ENCODE data around the gene ARHGAP5. TPM values are rescaled to one million over a fixed set of nuclear protein-coding genes. Genes with fewer than 3 reads are reported as not detected.

ARHGAP5 gene
- 100 to 1,000 TPM; 114 to 120 TPM for total RNA-seq
- polyA plus RNA-seq = 10 to 100 TPM; 20.7 to 22.5 TPM
- long read RNA-seq, donor 1, partial matches to known transcripts = 21 of 35 reads
- long read RNA-seq, donor 1, other reads (novel, unspliced or antisense) = 13 of 35 reads
- long read RNA-seq, donor 2, full-length matches to known transcripts = 10 of 29 reads
- long read RNA-seq, donor 2, partial matches to known transcripts = 12 of 29 reads
- long read RNA-seq, donor 2, other reads (novel, unspliced or antisense) = 7 of 29 reads

- Histone ChIP-seq H3K27me3 (ENCODE audit: control insufficient read depth in 1 of 2, insufficient read depth in 2 of 2, low read length in 1 of 2) (no peaks in the 10 kb centered on the region), H3K4me1 (ENCODE audit: control insufficient read depth in 1 of 2, insufficient read depth in 2 of 2, low read length in 2 of 2) (peaks cover 0 to 2% of the 10 kb centered on the region in 2 donors), H3K36me3 (ENCODE audit: control insufficient read depth in 1 of 2, insufficient read depth in 2 of 2, low read length in 1 of 2) (no peaks in the 10 kb centered on the region), H3K9me3 (ENCODE audit: control insufficient read depth, low read length) (no peaks in the 10 kb centered on the region), H3K27ac (ENCODE audit: low read depth in 1 of 2, low read length in 2 of 2) (peak within 1 kb of the TSS; percentile 94 to 97), H3K4me3 (ENCODE audit: low read length in 2 of 2) (peak within 1 kb of the TSS; percentile 93 to 98)
- WGBS, 2 donors = 1% methylated on average over 63 to 98 of the region's 98 CpGs
- ATAC-seq (ENCODE audit: low FRiP score) = peak; percentile 71
- intact Hi-C loops (cut with DNase I) = loop anchor here (2.0 to 10.0 kb wide), 7 partner anchors 47 to 573 kb away; partner anchors contain the start of genes RNU6-7 (in 2 of the 2) and RNU6-8 (in 2 of the 2)
- peak in 1 of 2 donors; percentile 64 for DNase-seq
Measured at GRCh38 chr14:32077081-32078022, at the start of gene ARHGAP5. ARHGAP5 (plus strand) TSS chr14:32077304; CDS start chr14:32090670, 13,366 bp downstream.

DNA sequence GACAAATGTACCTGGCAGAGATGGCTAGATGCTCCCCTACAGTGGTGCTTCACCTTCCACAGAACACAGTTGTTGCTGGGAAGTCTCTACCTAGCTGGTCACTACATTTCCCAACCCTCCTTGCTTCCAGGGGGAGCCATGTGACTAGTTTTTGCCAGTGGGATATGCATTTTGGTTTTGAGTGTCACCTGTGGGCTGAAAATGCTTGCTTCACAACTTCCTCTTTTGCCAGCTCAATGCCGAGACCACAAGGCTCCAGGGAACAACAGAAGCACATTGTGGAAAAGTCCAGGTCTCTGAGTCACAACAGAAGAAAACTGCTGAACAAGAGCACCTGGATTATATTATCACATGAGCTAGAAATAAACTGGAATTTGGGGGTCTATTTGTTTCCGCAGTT is 48.5 kb upstream of the ARHGAP5 start:
- DNase-seq (no peak), ATAC-seq (ENCODE audit: low FRiP score) (no peak)
- Histone ChIP-seq H3K36me3 (ENCODE audit: control insufficient read depth in 1 of 2, insufficient read depth in 2 of 2, low read length in 1 of 2) (no peaks in the 10 kb centered on the region), H3K4me1 (ENCODE audit: control insufficient read depth in 1 of 2, insufficient read depth in 2 of 2, low read length in 2 of 2) (no peaks in the 10 kb centered on the region), H3K4me3 (ENCODE audit: low read length in 2 of 2) (no peak overlapping the region), H3K9me3 (ENCODE audit: control insufficient read depth, low read length) (no peaks in the 10 kb centered on the region), H3K27me3 (ENCODE audit: control insufficient read depth in 1 of 2, insufficient read depth in 2 of 2, low read length in 1 of 2) (no peaks in the 10 kb centered on the region), H3K27ac (ENCODE audit: low read depth in 1 of 2, low read length in 2 of 2) (no peak overlapping the region)
- intact Hi-C loops (cut with DNase I) = no loop called here
- 38 to 82% methylated on average over 2 of the region's 2 CpGs for WGBS, 2 donors

DNA sequence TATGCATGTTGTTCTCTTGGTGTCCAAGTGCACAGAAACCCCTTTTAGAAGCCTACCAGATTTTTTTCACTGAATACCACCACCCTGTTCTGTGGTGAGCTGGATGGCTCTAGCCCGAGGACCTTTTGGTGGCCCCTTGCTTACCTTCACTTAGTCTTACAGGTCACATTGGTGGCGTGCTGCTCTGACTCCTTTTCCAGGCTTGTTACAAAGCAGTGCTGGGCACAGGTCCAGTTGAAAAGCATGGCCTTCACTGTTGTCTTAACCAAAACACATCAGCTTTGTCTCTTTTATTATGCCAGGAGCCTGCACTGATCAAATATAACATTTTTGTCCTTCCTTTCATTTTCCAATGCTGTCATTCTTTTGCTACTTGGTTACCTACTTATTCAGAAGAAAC is 43.6 kb upstream of the ARHGAP5 start:
- Histone ChIP-seq H3K27ac (ENCODE audit: low read depth in 1 of 2, low read length in 2 of 2) (no peak overlapping the region), H3K9me3 (ENCODE audit: control insufficient read depth, low read length) (no peaks in the 10 kb centered on the region), H3K36me3 (ENCODE audit: control insufficient read depth in 1 of 2, insufficient read depth in 2 of 2, low read length in 1 of 2) (no peaks in the 10 kb centered on the region), H3K4me1 (ENCODE audit: control insufficient read depth in 1 of 2, insufficient read depth in 2 of 2, low read length in 2 of 2) (no peaks in the 10 kb centered on the region), H3K27me3 (ENCODE audit: control insufficient read depth in 1 of 2, insufficient read depth in 2 of 2, low read length in 1 of 2) (no peaks in the 10 kb centered on the region), H3K4me3 (ENCODE audit: low read length in 2 of 2) (no peak overlapping the region)
- 78 to 83% methylated on average over 2 of the region's 2 CpGs for WGBS, 2 donors
- DNase-seq (no peak), ATAC-seq (ENCODE audit: low FRiP score) (no peak)
- intact Hi-C loops (cut with DNase I) = no loop called here

DNA sequence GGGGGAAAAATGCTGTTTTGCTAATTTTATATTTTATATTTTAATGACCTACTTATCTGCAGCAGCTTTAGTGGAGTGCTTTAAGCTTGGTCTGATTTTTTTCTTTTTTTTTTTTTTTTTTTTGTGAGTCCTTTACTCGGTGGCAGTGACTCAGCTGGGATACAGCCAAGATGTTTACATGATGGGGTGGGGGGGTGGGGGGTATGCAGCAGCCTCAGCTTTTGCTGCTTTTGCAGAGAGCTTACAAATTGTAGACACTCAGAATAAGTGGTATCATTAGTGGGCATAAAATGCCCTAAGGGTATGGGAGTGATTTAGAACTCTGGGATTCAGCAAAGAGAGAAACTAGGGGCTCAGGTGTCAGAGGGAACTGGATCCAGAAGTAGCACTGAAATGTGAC is 38.2 kb upstream of the ARHGAP5 start:
- Histone ChIP-seq H3K36me3 (ENCODE audit: control insufficient read depth in 1 of 2, insufficient read depth in 2 of 2, low read length in 1 of 2) (no peaks in the 10 kb centered on the region), H3K4me3 (ENCODE audit: low read length in 2 of 2) (no peak overlapping the region), H3K4me1 (ENCODE audit: control insufficient read depth in 1 of 2, insufficient read depth in 2 of 2, low read length in 2 of 2) (no peaks in the 10 kb centered on the region), H3K9me3 (ENCODE audit: control insufficient read depth, low read length) (no peaks in the 10 kb centered on the region), H3K27me3 (ENCODE audit: control insufficient read depth in 1 of 2, insufficient read depth in 2 of 2, low read length in 1 of 2) (no peaks in the 10 kb centered on the region), H3K27ac (ENCODE audit: low read depth in 1 of 2, low read length in 2 of 2) (no peak overlapping the region)
- WGBS, 2 donors = 0 to 11% methylated on average over 1 of the region's 1 CpG
- DNase-seq = no peak
- intact Hi-C loops (cut with DNase I) = no loop called here
- no peak for ATAC-seq (ENCODE audit: low FRiP score)

DNA sequence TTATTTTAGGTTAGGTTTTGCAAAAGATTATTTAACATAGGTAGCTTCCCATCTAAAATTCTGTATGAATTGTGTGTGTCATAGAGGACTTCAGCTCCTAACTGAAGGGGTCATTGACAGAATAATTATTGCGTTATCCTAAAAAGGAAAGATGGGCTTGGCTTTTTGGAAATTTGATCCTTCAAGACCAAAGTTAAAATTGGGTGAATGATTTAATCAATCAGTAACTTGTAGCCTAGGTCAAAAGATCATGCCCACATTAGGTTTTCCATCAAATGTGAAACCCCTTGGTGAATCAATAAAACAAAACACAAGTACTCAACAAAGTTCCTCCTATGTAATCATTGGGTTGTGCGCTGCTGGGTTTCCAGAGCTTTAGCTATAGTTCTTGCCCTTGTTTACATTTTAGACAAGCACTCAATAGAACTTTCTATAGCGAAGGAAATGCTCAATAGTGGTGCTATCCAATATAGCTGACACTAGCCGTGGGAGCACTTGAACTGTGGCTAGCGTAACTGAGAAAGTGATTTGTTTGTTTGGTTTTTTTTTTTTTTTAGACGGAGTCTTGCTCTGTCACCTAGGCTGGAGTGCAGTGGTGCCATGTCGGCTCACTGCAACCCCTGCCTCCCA is 37.6 kb upstream of the ARHGAP5 start:
- no peak overlapping the region for H3K4me3 ChIP-seq (ENCODE audit: low read length in 2 of 2)
- no peak overlapping the region for H3K27ac ChIP-seq (ENCODE audit: low read depth in 1 of 2, low read length in 2 of 2)
- no peaks in the 10 kb centered on the region for H3K4me1 ChIP-seq (ENCODE audit: control insufficient read depth in 1 of 2, insufficient read depth in 2 of 2, low read length in 2 of 2)
- 73 to 82% methylated on average over 7 of the region's 7 CpGs for WGBS, 2 donors
- ATAC-seq (ENCODE audit: low FRiP score) = no peak
- H3K27me3 ChIP-seq (ENCODE audit: control insufficient read depth in 1 of 2, insufficient read depth in 2 of 2, low read length in 1 of 2) = no peaks in the 10 kb centered on the region
- no peaks in the 10 kb centered on the region for H3K36me3 ChIP-seq (ENCODE audit: control insufficient read depth in 1 of 2, insufficient read depth in 2 of 2, low read length in 1 of 2)
- intact Hi-C loops (cut with DNase I) = no loop called here
- no peak for DNase-seq
- no peaks in the 10 kb centered on the region for H3K9me3 ChIP-seq (ENCODE audit: control insufficient read depth, low read length)

GRCh38 chr14:32043624-32044023 is 33.5 kb upstream of the ARHGAP5 start:
- ATAC-seq (ENCODE audit: low FRiP score) = no peak
- intact Hi-C loops (cut with DNase I) = no loop called here

GRCh38 chr14:32044454-32044853 is 32.6 kb upstream of the ARHGAP5 start:
- H3K4me1 ChIP-seq (ENCODE audit: control insufficient read depth in 1 of 2, insufficient read depth in 2 of 2, low read length in 2 of 2) = no peaks in the 10 kb centered on the region
- WGBS, 2 donors = 61% methylated on average over 4 of the region's 4 CpGs
- ATAC-seq (ENCODE audit: low FRiP score) (no peak), DNase-seq (no peak)
- H3K27me3 ChIP-seq (ENCODE audit: control insufficient read depth in 1 of 2, insufficient read depth in 2 of 2, low read length in 1 of 2) = no peaks in the 10 kb centered on the region
- H3K27ac ChIP-seq (ENCODE audit: low read depth in 1 of 2, low read length in 2 of 2) = no peak overlapping the region
- intact Hi-C loops (cut with DNase I) = no loop called here
- H3K9me3 ChIP-seq (ENCODE audit: control insufficient read depth, low read length) = no peaks in the 10 kb centered on the region
- H3K4me3 ChIP-seq (ENCODE audit: low read length in 2 of 2) = no peak overlapping the region
- H3K36me3 ChIP-seq (ENCODE audit: control insufficient read depth in 1 of 2, insufficient read depth in 2 of 2, low read length in 1 of 2) = no peaks in the 10 kb centered on the region

More at GRCh38 chr14:32043624-32044023, 33.5 kb upstream of the ARHGAP5 start:
- H3K36me3 ChIP-seq (ENCODE audit: control insufficient read depth in 1 of 2, insufficient read depth in 2 of 2, low read length in 1 of 2) = no peaks in the 10 kb centered on the region
- H3K4me1 ChIP-seq (ENCODE audit: control insufficient read depth in 1 of 2, insufficient read depth in 2 of 2, low read length in 2 of 2) = no peaks in the 10 kb centered on the region
- H3K27ac ChIP-seq (ENCODE audit: low read depth in 1 of 2, low read length in 2 of 2) = no peak overlapping the region
- 57 to 62% methylated on average over 4 of the region's 4 CpGs for WGBS, 2 donors
- no peak for DNase-seq
- H3K27me3 ChIP-seq (ENCODE audit: control insufficient read depth in 1 of 2, insufficient read depth in 2 of 2, low read length in 1 of 2) = no peaks in the 10 kb centered on the region
- H3K9me3 ChIP-seq (ENCODE audit: control insufficient read depth, low read length) = no peaks in the 10 kb centered on the region
- H3K4me3 ChIP-seq (ENCODE audit: low read length in 2 of 2) = no peak overlapping the region

GRCh38 chr14:32047791-32048190 is 29.3 kb upstream of the ARHGAP5 start:
- Histone ChIP-seq H3K27ac (ENCODE audit: low read depth in 1 of 2, low read length in 2 of 2) (no peak overlapping the region), H3K4me1 (ENCODE audit: control insufficient read depth in 1 of 2, insufficient read depth in 2 of 2, low read length in 2 of 2) (no peaks in the 10 kb centered on the region), H3K4me3 (ENCODE audit: low read length in 2 of 2) (no peak overlapping the region), H3K9me3 (ENCODE audit: control insufficient read depth, low read length) (no peaks in the 10 kb centered on the region), H3K36me3 (ENCODE audit: control insufficient read depth in 1 of 2, insufficient read depth in 2 of 2, low read length in 1 of 2) (no peaks in the 10 kb centered on the region), H3K27me3 (ENCODE audit: control insufficient read depth in 1 of 2, insufficient read depth in 2 of 2, low read length in 1 of 2) (no peaks in the 10 kb centered on the region)
- intact Hi-C loops (cut with DNase I) = no loop called here
- DNase-seq = no peak
- WGBS, 2 donors = 87 to 90% methylated on average over 2 of the region's 2 CpGs
- ATAC-seq (ENCODE audit: low FRiP score) = no peak

All from aorta (tissue), 5 donors.